GM13976 (cell line): ENCODE measurements around the gene NR2C2.
A peak's percentile ranks its signal among the peaks of the same experiment; 100 is the strongest.
"Not testable (repeated sequence)": the region's sequence is repeated elsewhere in the genome, so short reads cannot be mapped to it uniquely, and the experiment has no call there.

Experiments
- DNase-seq: peaks from one replicate; pipeline ENCODE4 v3.0.0; 2012; ENCODE audit warnings: low spot score
- in situ Hi-C: fragments of 300-500 bp; cut with MboI; formaldehyde crosslinking; loops from one replicate; pipeline ENCODE4 v1.12.0; 2022; ENCODE audit warnings: low sequenced_read_pairs, mixed read lengths, inconsistent platforms; ENCODE audit not compliant: unreplicated experiment
- TF ChIP-seq, protein P1 (sequence below): IDR thresholded peaks from 2 replicates; pipeline ENCODE4 v1.5.1; 2012; ENCODE audit warnings: borderline replicate concordance, mild to moderate bottlenecking; ENCODE audit not compliant: insufficient read depth; ENCODE audit errors: extremely low read depth, missing control alignments, control extremely low read depth

The NR2C2 gene

DNA sequence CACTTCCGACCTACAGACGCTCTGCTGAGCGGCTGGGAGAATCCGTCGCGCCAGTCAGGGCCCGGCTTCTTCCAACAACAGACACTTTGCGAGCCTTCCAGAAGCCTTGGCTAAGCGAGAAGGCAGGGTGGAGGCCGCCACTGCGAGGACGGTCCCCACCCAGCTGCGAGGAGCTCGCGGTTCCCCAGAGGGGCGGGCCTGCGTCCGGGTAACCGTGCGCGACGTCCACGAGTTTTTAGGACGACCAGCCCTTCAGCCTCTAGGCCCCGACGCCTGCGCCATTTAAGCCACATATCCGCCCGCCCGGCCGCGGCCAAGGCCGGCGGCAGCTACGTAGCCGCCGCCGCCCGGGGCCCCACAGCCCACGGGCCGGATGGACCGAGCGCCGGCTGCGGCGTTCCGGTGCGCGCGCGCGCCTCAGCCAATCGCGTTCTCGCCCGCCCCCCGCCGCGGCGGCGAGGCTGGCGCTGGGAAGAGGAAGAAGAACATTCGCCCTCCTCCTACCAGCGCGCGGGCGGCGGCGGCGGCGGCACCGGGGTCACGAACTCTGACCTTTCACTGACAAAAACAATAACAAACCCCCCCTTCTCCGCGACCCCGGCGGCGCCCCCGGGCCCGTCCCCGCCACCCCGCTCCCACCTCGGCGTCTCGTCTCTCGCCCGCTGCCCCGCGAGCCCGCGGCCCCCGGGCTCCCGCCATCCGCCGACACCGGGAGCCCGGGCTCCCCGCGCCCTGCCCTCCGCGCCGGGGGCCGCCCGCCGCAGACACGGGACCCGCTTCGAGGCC lies at the start of gene NR2C2:
NR2C2 (plus strand) TSS at position 484 of the 786 bp plus-strand sequence. CDS start 56,332 bp downstream, outside the sequence.
- DNase-seq, result peak; percentile 92
- in situ Hi-C loops, result no loop called here
- TF ChIP-seq, protein P1, sequence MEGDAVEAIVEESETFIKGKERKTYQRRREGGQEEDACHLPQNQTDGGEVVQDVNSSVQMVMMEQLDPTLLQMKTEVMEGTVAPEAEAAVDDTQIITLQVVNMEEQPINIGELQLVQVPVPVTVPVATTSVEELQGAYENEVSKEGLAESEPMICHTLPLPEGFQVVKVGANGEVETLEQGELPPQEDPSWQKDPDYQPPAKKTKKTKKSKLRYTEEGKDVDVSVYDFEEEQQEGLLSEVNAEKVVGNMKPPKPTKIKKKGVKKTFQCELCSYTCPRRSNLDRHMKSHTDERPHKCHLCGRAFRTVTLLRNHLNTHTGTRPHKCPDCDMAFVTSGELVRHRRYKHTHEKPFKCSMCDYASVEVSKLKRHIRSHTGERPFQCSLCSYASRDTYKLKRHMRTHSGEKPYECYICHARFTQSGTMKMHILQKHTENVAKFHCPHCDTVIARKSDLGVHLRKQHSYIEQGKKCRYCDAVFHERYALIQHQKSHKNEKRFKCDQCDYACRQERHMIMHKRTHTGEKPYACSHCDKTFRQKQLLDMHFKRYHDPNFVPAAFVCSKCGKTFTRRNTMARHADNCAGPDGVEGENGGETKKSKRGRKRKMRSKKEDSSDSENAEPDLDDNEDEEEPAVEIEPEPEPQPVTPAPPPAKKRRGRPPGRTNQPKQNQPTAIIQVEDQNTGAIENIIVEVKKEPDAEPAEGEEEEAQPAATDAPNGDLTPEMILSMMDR, result no peak

DNA sequence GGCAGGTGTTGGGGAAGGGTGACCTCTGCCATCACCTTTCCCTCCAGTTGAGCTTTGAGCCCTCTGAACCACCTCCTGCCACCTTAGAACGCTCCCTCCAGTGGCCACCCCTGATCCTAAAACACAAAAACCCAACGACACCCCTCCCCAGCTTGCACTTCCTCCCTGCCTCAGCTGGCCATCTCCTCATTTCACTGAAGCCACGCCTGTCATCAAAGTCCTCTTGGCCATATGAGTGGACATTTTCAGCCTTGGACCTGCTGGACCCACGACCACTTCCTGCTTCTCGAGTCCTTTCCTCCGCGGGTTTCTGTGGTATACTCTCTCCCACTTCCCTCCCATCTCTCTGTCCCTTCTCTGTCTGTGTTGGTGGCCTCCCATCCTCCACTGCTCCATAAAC lies 48.5 kb upstream of the NR2C2 start:
- in situ Hi-C loops, result no loop called here
- no peak for DNase-seq
- TF ChIP-seq, protein P1, result no peak

DNA sequence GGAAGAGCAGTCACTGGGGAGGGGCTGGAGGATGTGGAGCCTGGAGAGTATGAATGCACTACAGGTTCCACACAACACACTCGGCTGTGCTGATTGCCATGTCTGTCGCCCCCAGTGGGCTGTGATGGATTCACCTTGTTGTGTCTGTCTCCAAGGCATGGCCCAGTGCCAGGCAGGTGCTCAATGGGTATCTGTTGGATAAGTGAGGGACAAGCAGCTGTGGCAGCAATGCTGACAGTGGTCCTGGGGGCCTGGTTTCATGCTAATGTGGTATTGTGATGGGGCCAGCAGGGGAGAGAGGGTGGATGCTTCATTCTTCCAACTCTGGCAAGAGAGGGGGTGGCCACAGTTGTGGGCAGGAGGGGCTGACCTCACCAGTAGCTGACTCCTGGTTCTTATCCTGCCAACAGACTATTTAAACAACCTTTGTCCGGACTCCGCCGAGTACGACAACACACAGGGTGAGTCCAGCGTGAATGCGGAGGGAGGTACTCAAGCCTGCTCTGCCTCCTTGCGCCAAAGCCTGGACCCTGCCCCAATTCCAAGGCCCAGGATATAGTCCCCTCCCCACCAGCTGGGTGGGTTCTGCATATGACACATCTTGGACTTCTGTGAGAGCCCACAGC lies 47.3 kb upstream of the NR2C2 start:
- DNase-seq, result no peak
- TF ChIP-seq, protein P1, result no peak
- in situ Hi-C loops, result loop anchor here (25.0 kb wide), 1 partner anchor 238 kb away; the partner anchor contains the start of gene CCDC174

DNA sequence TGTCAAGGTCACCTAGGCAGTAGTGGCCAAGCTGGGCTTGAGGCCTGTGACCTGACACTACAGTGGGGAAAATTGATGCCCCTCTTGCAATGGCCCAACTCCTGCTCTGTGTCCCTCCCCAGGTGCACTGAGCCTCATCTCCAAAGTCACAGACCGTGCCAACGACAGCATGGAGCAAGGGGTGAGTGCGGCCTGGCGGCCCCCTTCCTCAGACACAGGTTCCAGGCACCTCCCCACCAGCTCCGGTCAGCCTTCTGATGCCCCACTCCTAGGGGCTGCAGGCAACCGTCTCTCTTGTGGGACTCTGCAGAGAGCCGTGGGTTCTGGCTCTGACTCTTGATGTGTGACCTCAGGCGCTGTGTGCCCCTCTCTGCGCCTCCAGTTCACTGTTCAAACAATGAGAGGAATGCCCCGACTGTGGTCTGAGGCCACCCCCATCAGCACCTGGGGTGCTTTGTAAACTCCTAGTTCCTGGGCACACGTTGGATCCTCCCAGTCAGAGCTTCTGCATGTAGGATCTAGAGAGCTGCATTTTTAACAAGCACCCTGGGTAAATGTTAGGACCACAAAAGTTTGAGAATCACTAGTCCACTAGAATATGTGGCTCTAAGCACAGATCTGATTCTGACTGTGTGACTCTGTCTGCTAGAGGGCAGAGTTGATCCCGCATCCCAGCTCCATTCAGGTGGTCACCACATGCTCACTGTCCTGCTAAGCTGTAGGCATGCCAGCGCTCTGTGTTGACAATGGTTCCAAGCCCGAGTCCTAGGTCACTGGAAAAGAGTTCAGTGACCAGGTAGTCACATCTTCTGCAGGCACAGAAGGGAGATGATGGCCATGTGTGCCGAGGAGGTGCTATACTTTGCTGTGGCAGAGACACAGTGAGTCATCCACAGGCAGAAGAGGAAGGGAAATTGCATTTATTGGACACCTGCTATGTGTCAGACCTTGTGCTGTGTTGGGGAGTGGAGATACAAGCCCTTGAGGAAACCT lies 46.2 kb upstream of the NR2C2 start:
- DNase-seq, result no peak
- in situ Hi-C loops, result loop anchor here (25.0 kb wide), 1 partner anchor 239 kb away; the partner anchor contains the start of gene CCDC174
- TF ChIP-seq, protein P1, result no peak

DNA sequence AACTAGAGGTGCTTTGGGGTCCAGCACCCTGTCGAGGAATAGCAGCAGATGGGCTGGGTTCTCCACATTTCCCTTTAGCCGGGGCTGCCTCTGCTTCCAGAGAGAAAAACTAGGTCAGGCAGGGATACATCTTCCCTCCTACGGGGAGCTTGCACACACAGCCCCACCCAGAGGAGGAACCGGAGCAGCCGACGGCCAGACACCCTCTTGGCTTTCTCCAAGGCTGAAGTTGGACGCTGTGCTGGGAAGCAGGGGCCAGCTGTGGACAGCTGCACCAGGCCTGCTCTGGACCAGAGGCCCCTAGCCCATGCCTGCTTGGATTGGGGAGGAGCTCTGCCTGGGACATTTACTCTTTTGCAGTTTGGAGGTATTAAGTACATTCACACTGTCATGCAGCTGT lies 44.7 kb upstream of the NR2C2 start:
- TF ChIP-seq, protein P1, result no peak
- in situ Hi-C loops, result loop anchor here (25.0 kb wide), 1 partner anchor 240 kb away; the partner anchor contains the start of gene CCDC174
- DNase-seq, result no peak

DNA sequence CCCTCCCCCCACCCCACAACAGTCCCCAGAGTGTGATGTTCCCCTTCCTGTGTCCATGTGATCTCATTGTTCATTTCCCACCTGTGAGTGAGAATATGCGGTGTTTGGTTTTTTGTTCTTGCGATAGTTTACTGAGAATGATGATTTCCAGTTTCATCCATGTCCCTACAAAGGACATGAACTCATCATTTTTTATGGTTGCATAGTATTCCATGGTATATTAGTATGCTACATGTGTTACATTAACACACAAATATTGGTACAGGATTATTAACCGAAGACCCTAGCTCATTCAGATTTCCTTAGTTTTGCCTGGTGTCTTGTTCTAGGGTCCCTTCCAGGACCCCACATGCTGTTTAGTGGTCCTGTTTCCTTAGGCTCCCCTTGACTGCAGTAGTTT lies 43.9 kb upstream of the NR2C2 start:
- in situ Hi-C loops, result loop anchor here (25.0 kb wide), 1 partner anchor 241 kb away; the partner anchor contains the start of gene CCDC174
- not testable (repeated sequence) for DNase-seq
